HCT116 (cell line): ENCODE data around the gene DAAM2. TPM values are rescaled to one million over a fixed set of nuclear protein-coding genes. Genes with fewer than 3 reads are reported as not detected.

ENCODE experiments used
- ATAC-seq: fragments of 200-7000 bp; cut with Tn5 transposase; 2 replicates; pipeline ENCODE4 v1.9.1; 2020; ENCODE audit warnings: mild to moderate bottlenecking, moderate library complexity
- BruUV-seq: library from RNA; stranded (reverse); fragments of 400-500 nt; replicated peaks from 2 replicates; lab custom pipeline; 2021; lab: Mats Ljungman, UMichigan
- CTCF ChIA-PET: fragments of 300-600 bp; sonication (Branson Sonifier 250); formaldehyde crosslinking; loops from one replicate; lab custom pipeline; 2021; ENCODE audit warnings: antibody characterized with exemption; lab: Charles Lee
- POLR2A ChIA-PET: fragments of 300-600, 350-600 bp; sonication (Branson Sonifier 250); formaldehyde crosslinking; loops from one replicate; lab custom pipeline; 2021; ENCODE audit warnings: antibody characterized with exemption; lab: Charles Lee
- RAD21 ChIA-PET, 2 experiments: fragments of 300-600 bp; sonication (Branson Sonifier 250); formaldehyde crosslinking; loops; one replicate each; lab custom pipeline; 2023; ENCODE audit warnings: low total read pairs in 2 of 2; ENCODE audit not compliant: uncharacterized antibody in 2 of 2, unreplicated experiment in 2 of 2, low non-redundant PET in 1 of 2; lab: Charles Lee
- DNase-seq: peaks from one replicate; pipeline ENCODE4 v3.0.0-alpha.2; 2010; ENCODE audit warnings: low read depth, low spot score
- H2AFZ ChIP-seq: fragments of 200-600 bp; shearing (Covaris generic), sonication (generic); 2 replicates; pipeline ENCODE4 v1.6.1; 2017; ENCODE audit warnings: low read depth, mixed run types, mixed read lengths, antibody characterized with exemption, low read length; ENCODE audit not compliant: poor library complexity, severe bottlenecking
- H3K27ac ChIP-seq: 2 replicates; pipeline ENCODE4 v1.5.1; 2012; ENCODE audit warnings: low read depth, low read length
- H3K27me3 ChIP-seq: fragments of 200-600 bp; sonication (generic); 2 replicates; pipeline ENCODE4 v1.6.1; 2016; ENCODE audit warnings: mixed run types, low read length, mixed read lengths; ENCODE audit not compliant: insufficient read depth
- H3K36me3 ChIP-seq, 2 experiments: fragments of 200-500 bp in 1 of 2; fragments of 200-600 bp in 1 of 2; sonication (Bioruptor generic) in 1 of 2; sonication (generic) in 1 of 2; 2 replicates each; pipeline versions ENCODE4 v1.5.1 to v1.6.1; 2014 to 2016; ENCODE audit warnings: low read length in 2 of 2, inconsistent platforms in 1 of 2, mixed read lengths in 1 of 2, mixed run types in 1 of 2; ENCODE audit not compliant: insufficient read depth in 2 of 2, control insufficient read depth in 1 of 2
- H3K4me1 ChIP-seq, 2 experiments: fragments of 200-600 bp in 1 of 2; sonication (generic) in 1 of 2; 2 replicates each; pipeline versions ENCODE4 v1.5.1 to v1.6.1; 2012 to 2017; ENCODE audit warnings: low read length in 2 of 2, inconsistent platforms in 1 of 2, mild to moderate bottlenecking in 1 of 2, mixed read lengths in 1 of 2, mixed run types in 1 of 2, moderate library complexity in 1 of 2; ENCODE audit not compliant: insufficient read depth in 2 of 2, control insufficient read depth in 1 of 2
- H3K4me2 ChIP-seq: fragments of 200-600 bp; sonication (generic); 2 replicates; pipeline ENCODE4 v1.6.1; 2017; ENCODE audit warnings: mixed run types, low read length, mixed read lengths
- H3K4me3 ChIP-seq, 2 experiments: fragments of 200-600 bp in 1 of 2; sonication (generic) in 1 of 2; replicated peaks in 1 of 2; 2 replicates each; pipeline ENCODE4 v1.5.1; 2011 to 2016; ENCODE audit warnings: low read length in 2 of 2, control low read depth in 1 of 2, low read depth in 1 of 2, mild to moderate bottlenecking in 1 of 2, mixed read lengths in 1 of 2, mixed run types in 1 of 2
- H3K79me2 ChIP-seq: fragments of 200-600 bp; sonication (generic); 2 replicates; pipeline ENCODE4 v1.6.1; 2017; ENCODE audit warnings: mild to moderate bottlenecking, mixed run types, low read length, moderate library complexity, mixed read lengths; ENCODE audit not compliant: insufficient read depth
- H3K9ac ChIP-seq: fragments of 200-600 bp; sonication (generic); 2 replicates; pipeline ENCODE4 v1.6.1; 2016; ENCODE audit warnings: low read length, mixed read lengths
- H3K9me2 ChIP-seq: fragments of 200-600 bp; sonication (generic), shearing (Covaris generic); 2 replicates; pipeline ENCODE4 v1.6.1; 2017; ENCODE audit warnings: mixed run types, mild to moderate bottlenecking, moderate library complexity; ENCODE audit not compliant: insufficient read depth
- H3K9me3 ChIP-seq, 2 experiments: fragments of 200-500 bp in 1 of 2; fragments of 200-600 bp in 1 of 2; sonication (Bioruptor generic) in 1 of 2; sonication (generic) in 1 of 2; 2 replicates each; pipeline ENCODE4 v1.6.1; 2014 to 2017; ENCODE audit warnings: low read length in 2 of 2, mixed read lengths in 2 of 2, inconsistent platforms in 1 of 2, low read depth in 1 of 2, mild to moderate bottlenecking in 1 of 2, mixed run types in 1 of 2, moderate library complexity in 1 of 2; ENCODE audit not compliant: control insufficient read depth in 1 of 2, insufficient read depth in 1 of 2
- H4K20me1 ChIP-seq: fragments of 200-600 bp; sonication (generic), shearing (Covaris generic); 2 replicates; pipeline ENCODE4 v1.6.1; 2017; ENCODE audit warnings: mixed run types, mild to moderate bottlenecking, moderate library complexity; ENCODE audit not compliant: insufficient read depth
- ATF3 ChIP-seq: IDR thresholded peaks from 2 replicates; pipeline ENCODE4 v1.6.1; 2012
- CBX3 ChIP-seq: IDR thresholded peaks from 2 replicates; pipeline ENCODE4 v1.6.1; 2012; ENCODE audit warnings: low read depth
- CEBPB ChIP-seq: IDR thresholded peaks from 2 replicates; pipeline ENCODE4 v1.6.1; 2012; ENCODE audit warnings: low read depth
- CTCF ChIP-seq, 3 experiments: fragments of 200-600 bp in 1 of 3; sonication (generic) in 1 of 3; IDR thresholded peaks in 2 of 3; conservative IDR thresholded peaks in 1 of 3; 2 replicates each; pipeline ENCODE4 v1.5.1; 2012 to 2017; ENCODE audit warnings: low read depth in 2 of 3, low read length in 2 of 3, antibody characterized with exemption in 1 of 3, borderline replicate concordance in 1 of 3, control low read depth in 1 of 3, mild to moderate bottlenecking in 1 of 3, mixed read lengths in 1 of 3, mixed run types in 1 of 3, moderate library complexity in 1 of 3; ENCODE audit not compliant: insufficient read depth in 1 of 3
- EGR1 ChIP-seq: IDR thresholded peaks from 2 replicates; pipeline ENCODE4 v1.6.1; 2012; ENCODE audit warnings: low read depth
- EZH2 ChIP-seq: fragments of 200-600 bp; sonication (generic); IDR thresholded peaks from 2 replicates; pipeline ENCODE4 v1.6.1; 2017; ENCODE audit warnings: antibody characterized with exemption, mixed run types
- FOSL1 ChIP-seq: IDR thresholded peaks from 2 replicates; pipeline ENCODE4 v1.6.1; 2012; ENCODE audit warnings: low read depth
- JUND ChIP-seq: IDR thresholded peaks from 2 replicates; pipeline ENCODE4 v1.6.1; 2012
- POLR2A ChIP-seq: IDR thresholded peaks from 2 replicates; pipeline ENCODE4 v1.7.0; 2011; ENCODE audit warnings: borderline replicate concordance; ENCODE audit not compliant: insufficient read depth, insufficient read length; ENCODE audit errors: extremely low read depth
- RAD21 ChIP-seq: IDR thresholded peaks from 2 replicates; pipeline ENCODE4 v1.6.1; 2012; ENCODE audit warnings: low read depth, mild to moderate bottlenecking
- SIN3A ChIP-seq: IDR thresholded peaks from 2 replicates; pipeline ENCODE4 v1.6.1; 2012; ENCODE audit warnings: low read depth
- SP1 ChIP-seq: IDR thresholded peaks from 2 replicates; pipeline ENCODE4 v1.6.1; 2012; ENCODE audit warnings: low read depth
- SRF ChIP-seq: IDR thresholded peaks from 2 replicates; pipeline ENCODE4 v1.6.1; 2012; ENCODE audit warnings: low read depth
- ZNF274 ChIP-seq: fragments of 200-500 bp; sonication (Bioruptor generic); IDR thresholded peaks from 2 replicates; pipeline ENCODE4 v1.6.1; 2014; ENCODE audit warnings: mild to moderate bottlenecking, low read depth, low read length, inconsistent platforms
- intact Hi-C: fragments of 100-400 bp; cut with micrococcal nuclease; formaldehyde crosslinking; loops from 2 replicates; pipeline ENCODE4 v1.10.0; 2022
- total RNA-seq: library from RNA; stranded (reverse); gene quantifications from one replicate; pipeline ENCODE4 v1.2.1, GENCODE V29; 2021; ENCODE audit not compliant: unreplicated experiment

DAAM2 gene
- total RNA-seq, 1 experiment from 2014 or later: not detected

DNA sequence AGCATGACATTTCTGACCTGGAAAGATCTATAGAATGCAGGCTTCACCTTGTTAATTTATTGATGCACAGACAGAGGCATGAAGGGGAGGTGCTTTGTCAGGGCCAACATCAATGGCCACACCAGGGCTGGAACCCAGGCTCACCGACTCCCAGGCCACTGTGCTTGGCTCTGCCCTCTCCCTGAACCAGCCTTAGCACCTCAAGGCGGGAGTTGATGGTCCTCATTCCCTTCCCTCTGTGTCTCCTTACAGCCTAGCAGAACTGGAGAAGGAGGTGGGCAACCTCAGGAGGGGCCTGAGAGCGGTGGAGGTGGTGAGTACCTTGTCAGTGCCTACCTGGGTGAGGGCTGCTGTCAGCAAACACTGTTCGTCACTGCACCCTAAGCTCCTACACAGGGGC is 106.4 kb downstream of the DAAM2 start (continued):
- no peak for TF ChIP-seq CTCF (IDR thresholded peaks at IDR 0.05 in 2 of 3, conservative IDR thresholded peaks at IDR 0.05 in 1 of 3; ENCODE audit: borderline replicate concordance in 1 of 3, insufficient read depth in 1 of 3, low read depth in 2 of 3, low read length in 2 of 3)
- TF ChIP-seq SP1: no peak
- TF ChIP-seq SIN3A: no peak
- no peak for TF ChIP-seq POLR2A
- TF ChIP-seq ATF3: no peak
- no peak for TF ChIP-seq EZH2

DNA sequence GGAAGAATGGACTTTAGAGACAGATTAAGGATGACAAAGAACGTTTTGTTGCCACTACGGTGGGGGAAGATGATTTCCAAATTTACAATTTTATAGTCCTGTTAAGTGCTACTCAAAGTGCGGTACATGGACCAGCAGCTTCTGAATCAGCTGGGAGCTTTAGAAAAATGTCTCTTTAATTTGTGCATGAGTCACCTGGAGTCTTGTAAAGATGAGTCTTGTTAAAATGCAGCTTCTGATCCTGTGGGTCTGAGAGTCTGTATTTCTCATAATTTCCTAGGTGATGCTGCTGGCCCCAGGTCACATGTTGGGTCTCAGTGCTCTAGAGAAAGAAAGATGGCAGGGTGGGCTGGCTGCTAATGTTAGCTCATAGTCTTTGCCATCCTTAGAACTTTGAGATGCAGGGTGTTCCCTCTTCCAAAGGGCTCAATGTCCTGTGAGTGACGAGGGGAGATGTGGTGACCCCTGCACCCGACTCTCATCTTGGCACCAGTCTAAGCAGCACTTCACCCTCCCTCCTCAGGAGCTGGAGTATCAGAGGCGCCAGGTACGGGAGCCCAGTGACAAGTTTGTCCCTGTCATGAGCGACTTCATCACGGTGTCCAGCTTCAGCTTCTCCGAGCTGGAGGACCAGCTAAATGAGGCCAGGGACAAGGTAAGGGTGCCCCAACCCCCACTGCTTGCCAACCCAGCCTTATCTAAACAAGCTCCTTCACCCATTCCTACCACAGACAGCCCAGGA is 107.5 kb downstream of the DAAM2 start:
- ATAC-seq (no peak), DNase-seq (no peak)
- Histone ChIP-seq H3K4me1 (no peaks in the 10 kb centered on the region), H3K4me3 (no peak overlapping the region), H3K36me3 (no peaks in the 10 kb centered on the region), H2AFZ (no peak overlapping the region), H3K27ac (no peak overlapping the region), H3K9ac (no peak overlapping the region), H3K27me3 (peaks cover 26% of the 10 kb centered on the region), H3K9me2 (no peaks in the 10 kb centered on the region), H3K9me3 (no peaks in the 10 kb centered on the region), H4K20me1 (no peaks in the 10 kb centered on the region), H3K79me2 (no peaks in the 10 kb centered on the region), H3K4me2 (no peak overlapping the region)
- CTCF ChIA-PET: interaction anchor here (1.8 kb wide), 1 partner anchor 34 kb away, joined by 4 read pairs; no protein-coding TSS in a partner anchor
- POLR2A ChIA-PET: no interaction called here
- intact Hi-C loops: no loop called here
- TF ChIP-seq FOSL1 (no peak), CEBPB (no peak), JUND (no peak), ZNF274 (no peak), RAD21 (no peak), SIN3A (no peak), CBX3 (no peak), EGR1 (no peak), SRF (no peak)
- RAD21 ChIA-PET: no interaction called here
- BruUV-seq: no TSS peak
